Measurements from ENCODE around the gene NR2C2AP.
"Not testable (repeated sequence)": the region's sequence is repeated elsewhere in the genome, so short reads cannot be mapped to it uniquely, and the experiment has no call there.

The NR2C2AP gene

GRCh38 chr19:19203012-19203856 is at the start of gene NR2C2AP:
Gene NR2C2AP (minus strand): TSS chr19:19203414. CDS start chr19:19203060, 354 bp downstream.
- peak; percentile 83 for DNase-seq (ENCODE audit: low read depth, low spot score)

- no peak for DNase-seq (ENCODE audit: low read depth, low spot score)
These were observed 47.1 kb upstream of the NR2C2AP start for GRCh38 chr19:19250196-19250801.

GRCh38 chr19:19240476-19240875 is 37.3 kb upstream of the NR2C2AP start:
- no peak for DNase-seq (ENCODE audit: low read depth, low spot score)

- DNase-seq (ENCODE audit: low read depth, low spot score) = no peak
These were observed 36.5 kb upstream of the NR2C2AP start for GRCh38 chr19:19239675-19240074.

GRCh38 chr19:19238126-19238894 is 35.1 kb upstream of the NR2C2AP start:
- no peak for DNase-seq (ENCODE audit: low read depth, low spot score)

GRCh38 chr19:19236173-19236572 is 33.0 kb upstream of the NR2C2AP start:
- no peak for DNase-seq (ENCODE audit: low read depth, low spot score)

GRCh38 chr19:19234220-19234816 is 31.1 kb upstream of the NR2C2AP start:
- no peak for DNase-seq (ENCODE audit: low read depth, low spot score)

- DNase-seq (ENCODE audit: low read depth, low spot score) = no peak
These were observed 29.1 kb upstream of the NR2C2AP start for GRCh38 chr19:19232261-19232721.

- no peak for DNase-seq (ENCODE audit: low read depth, low spot score)
These were observed 27.8 kb upstream of the NR2C2AP start for GRCh38 chr19:19230999-19231398.

- no peak for DNase-seq (ENCODE audit: low read depth, low spot score)
These were observed 26.5 kb upstream of the NR2C2AP start for GRCh38 chr19:19229701-19230100.

- no peak for DNase-seq (ENCODE audit: low read depth, low spot score)
These were observed 24.0 kb upstream of the NR2C2AP start for GRCh38 chr19:19227217-19227616.

GRCh38 chr19:19226663-19227062 is 23.4 kb upstream of the NR2C2AP start:
- no peak for DNase-seq (ENCODE audit: low read depth, low spot score)

- no peak for DNase-seq (ENCODE audit: low read depth, low spot score)
These were observed 23.0 kb upstream of the NR2C2AP start for GRCh38 chr19:19226204-19226603.

GRCh38 chr19:19224852-19225494 is 21.8 kb upstream of the NR2C2AP start:
- peak; percentile 46 for DNase-seq (ENCODE audit: low read depth, low spot score)

GRCh38 chr19:19224150-19224851 is 21.1 kb upstream of the NR2C2AP start:
- DNase-seq (ENCODE audit: low read depth, low spot score) = no peak

GRCh38 chr19:19223636-19224035 is 20.4 kb upstream of the NR2C2AP start:
- DNase-seq (ENCODE audit: low read depth, low spot score) = no peak

- no peak for DNase-seq (ENCODE audit: low read depth, low spot score)
These were observed 19.8 kb upstream of the NR2C2AP start for GRCh38 chr19:19223060-19223459.

- not testable (repeated sequence) for DNase-seq (ENCODE audit: low read depth, low spot score)
These were observed 17.8 kb upstream of the NR2C2AP start for GRCh38 chr19:19221000-19221399.

- DNase-seq (ENCODE audit: low read depth, low spot score) = no peak
These were observed 15.7 kb upstream of the NR2C2AP start for GRCh38 chr19:19218911-19219310.

GRCh38 chr19:19217099-19217498 is 13.9 kb upstream of the NR2C2AP start:
- DNase-seq (ENCODE audit: low read depth, low spot score) = no peak

GRCh38 chr19:19215792-19216191 is 12.6 kb upstream of the NR2C2AP start:
- DNase-seq (ENCODE audit: low read depth, low spot score) = no peak
